DND-41 (cell line): ENCODE measurements around the gene PHF2.

ENCODE experiments used
- ATAC-seq: fragments of 200-7000 bp; cut with Tn5 transposase; 3 replicates; pipeline ENCODE4 v1.9.1; 2021; ENCODE audit warnings: low read depth; ENCODE audit not compliant: insufficient read depth
- DNase-seq: peaks from one replicate; pipeline ENCODE4 v3.0.0-alpha.2; 2020
- H2AFZ ChIP-seq: 2 replicates; pipeline ENCODE4 v1.6.0; 2012; ENCODE audit warnings: low read depth, low read length
- H3K27ac ChIP-seq: 2 replicates; pipeline ENCODE4 v1.5.1; 2012; ENCODE audit warnings: low read length, inconsistent platforms
- H3K27me3 ChIP-seq: fragments of 200-600 bp; sonication (generic); 2 replicates; pipeline ENCODE4 v1.6.0; 2012; ENCODE audit warnings: low read length, mild to moderate bottlenecking, inconsistent platforms; ENCODE audit not compliant: insufficient read depth, poor library complexity
- H3K36me3 ChIP-seq: 2 replicates; pipeline ENCODE4 v1.5.1; 2012; ENCODE audit warnings: low read length, inconsistent platforms; ENCODE audit not compliant: insufficient read depth
- H3K4me1 ChIP-seq: 2 replicates; pipeline ENCODE4 v1.5.1; 2012; ENCODE audit warnings: mild to moderate bottlenecking, low read length; ENCODE audit not compliant: insufficient read depth
- H3K4me2 ChIP-seq: 2 replicates; pipeline ENCODE4 v1.6.0; 2012; ENCODE audit warnings: mild to moderate bottlenecking, moderate library complexity, low read length, inconsistent platforms; ENCODE audit not compliant: insufficient read depth
- H3K4me3 ChIP-seq, 2 experiments: fragments of 200-600 bp in 1 of 2; shearing (Covaris generic) in 1 of 2; 2 replicates each; pipeline ENCODE4 v1.5.1; 2012 to 2016; ENCODE audit warnings: inconsistent platforms in 2 of 2, low read length in 2 of 2, mild to moderate bottlenecking in 2 of 2, low read depth in 1 of 2, moderate library complexity in 1 of 2
- H3K79me2 ChIP-seq: 2 replicates; pipeline ENCODE4 v1.6.0; 2012; ENCODE audit warnings: low read length, inconsistent platforms; ENCODE audit not compliant: insufficient read depth
- H3K9ac ChIP-seq: 2 replicates; pipeline ENCODE4 v1.6.0; 2012; ENCODE audit warnings: low read depth, mild to moderate bottlenecking, inconsistent platforms, low read length, moderate library complexity
- H3K9me3 ChIP-seq: 2 replicates; pipeline ENCODE4 v1.5.1; 2012; ENCODE audit warnings: low read length, moderate library complexity, mild to moderate bottlenecking, inconsistent platforms; ENCODE audit not compliant: insufficient read depth, severe bottlenecking
- H4K20me1 ChIP-seq: 2 replicates; pipeline ENCODE4 v1.6.0; 2012; ENCODE audit warnings: low read length; ENCODE audit not compliant: insufficient read depth
- EZH2 ChIP-seq: IDR thresholded peaks from 3 replicates; pipeline ENCODE4 v1.6.1; 2012; ENCODE audit warnings: borderline replicate concordance, low read depth, mild to moderate bottlenecking, moderate library complexity, low read length, inconsistent platforms; ENCODE audit not compliant: severe bottlenecking
- TF ChIP-seq, protein P1 (sequence below): IDR thresholded peaks from 2 replicates; pipeline ENCODE4 v1.5.1; 2012; ENCODE audit warnings: borderline replicate concordance, low read length, moderate library complexity, mild to moderate bottlenecking; ENCODE audit not compliant: poor library complexity, severe bottlenecking; ENCODE audit errors: extremely low read depth

The PHF2 gene

DNA sequence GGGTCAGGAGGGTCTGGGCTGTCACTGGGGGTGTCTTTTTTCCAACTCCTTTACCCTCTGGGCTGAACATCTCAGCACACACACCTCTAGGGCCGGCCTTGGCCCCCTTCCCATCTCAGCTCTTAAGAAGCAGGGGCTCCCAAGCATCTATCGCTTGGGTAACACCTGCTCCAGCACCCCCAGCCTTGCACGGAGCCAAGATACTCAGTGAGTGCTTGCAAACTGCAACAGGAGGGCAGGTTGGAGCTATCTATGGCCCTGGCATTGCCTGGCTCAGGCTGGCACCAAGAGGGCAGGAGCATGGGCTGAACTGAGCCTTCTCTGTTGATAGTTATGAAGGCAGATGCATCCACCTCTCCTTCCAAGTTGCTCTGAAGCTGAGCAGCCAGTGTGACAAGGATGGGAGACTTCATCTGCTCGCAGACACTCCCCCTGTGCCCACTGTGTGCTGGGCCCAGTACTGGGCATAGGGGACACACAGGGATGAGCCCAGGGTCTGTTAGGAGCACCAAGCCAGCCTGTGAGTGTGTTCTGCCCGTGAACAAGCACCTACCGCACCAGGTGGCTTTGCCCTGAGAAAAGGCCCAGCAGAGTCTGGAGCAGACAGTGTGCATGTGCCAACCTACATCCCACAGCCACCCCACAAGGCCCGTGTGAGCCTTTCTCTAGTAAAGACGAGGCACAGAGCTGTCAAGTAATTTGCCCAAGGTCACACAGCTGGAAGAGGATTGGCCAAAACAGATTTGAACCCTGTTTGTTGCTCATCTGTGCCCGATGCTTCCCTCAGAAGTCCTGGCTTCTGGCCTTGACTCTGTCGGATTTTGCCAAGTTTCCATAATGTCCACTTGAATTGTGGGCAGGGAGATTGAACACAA is 58.2 kb downstream of the PHF2 start:
- H3K79me2 ChIP-seq, result 0 out of 2 replicates have a peak, but pooled peaks cover 5% of the 10 kb centered on the region
- H3K27ac ChIP-seq, result no peak overlapping the region
- ATAC-seq (no peak), DNase-seq (no peak)
- TF ChIP-seq, protein P1, sequence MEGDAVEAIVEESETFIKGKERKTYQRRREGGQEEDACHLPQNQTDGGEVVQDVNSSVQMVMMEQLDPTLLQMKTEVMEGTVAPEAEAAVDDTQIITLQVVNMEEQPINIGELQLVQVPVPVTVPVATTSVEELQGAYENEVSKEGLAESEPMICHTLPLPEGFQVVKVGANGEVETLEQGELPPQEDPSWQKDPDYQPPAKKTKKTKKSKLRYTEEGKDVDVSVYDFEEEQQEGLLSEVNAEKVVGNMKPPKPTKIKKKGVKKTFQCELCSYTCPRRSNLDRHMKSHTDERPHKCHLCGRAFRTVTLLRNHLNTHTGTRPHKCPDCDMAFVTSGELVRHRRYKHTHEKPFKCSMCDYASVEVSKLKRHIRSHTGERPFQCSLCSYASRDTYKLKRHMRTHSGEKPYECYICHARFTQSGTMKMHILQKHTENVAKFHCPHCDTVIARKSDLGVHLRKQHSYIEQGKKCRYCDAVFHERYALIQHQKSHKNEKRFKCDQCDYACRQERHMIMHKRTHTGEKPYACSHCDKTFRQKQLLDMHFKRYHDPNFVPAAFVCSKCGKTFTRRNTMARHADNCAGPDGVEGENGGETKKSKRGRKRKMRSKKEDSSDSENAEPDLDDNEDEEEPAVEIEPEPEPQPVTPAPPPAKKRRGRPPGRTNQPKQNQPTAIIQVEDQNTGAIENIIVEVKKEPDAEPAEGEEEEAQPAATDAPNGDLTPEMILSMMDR, result no peak
- no peak for TF ChIP-seq EZH2
- peaks cover 88% of the 10 kb centered on the region for H3K36me3 ChIP-seq
- H4K20me1 ChIP-seq, result peaks cover 12% of the 10 kb centered on the region
- no peak overlapping the region for H3K9ac ChIP-seq
- no peak overlapping the region for H3K4me3 ChIP-seq
- peaks cover 8% of the 10 kb centered on the region for H3K9me3 ChIP-seq
- no peaks in the 10 kb centered on the region for H3K4me1 ChIP-seq
- no peak overlapping the region for H2AFZ ChIP-seq
- H3K27me3 ChIP-seq, result no peaks in the 10 kb centered on the region
- no peak overlapping the region for H3K4me2 ChIP-seq

DNA sequence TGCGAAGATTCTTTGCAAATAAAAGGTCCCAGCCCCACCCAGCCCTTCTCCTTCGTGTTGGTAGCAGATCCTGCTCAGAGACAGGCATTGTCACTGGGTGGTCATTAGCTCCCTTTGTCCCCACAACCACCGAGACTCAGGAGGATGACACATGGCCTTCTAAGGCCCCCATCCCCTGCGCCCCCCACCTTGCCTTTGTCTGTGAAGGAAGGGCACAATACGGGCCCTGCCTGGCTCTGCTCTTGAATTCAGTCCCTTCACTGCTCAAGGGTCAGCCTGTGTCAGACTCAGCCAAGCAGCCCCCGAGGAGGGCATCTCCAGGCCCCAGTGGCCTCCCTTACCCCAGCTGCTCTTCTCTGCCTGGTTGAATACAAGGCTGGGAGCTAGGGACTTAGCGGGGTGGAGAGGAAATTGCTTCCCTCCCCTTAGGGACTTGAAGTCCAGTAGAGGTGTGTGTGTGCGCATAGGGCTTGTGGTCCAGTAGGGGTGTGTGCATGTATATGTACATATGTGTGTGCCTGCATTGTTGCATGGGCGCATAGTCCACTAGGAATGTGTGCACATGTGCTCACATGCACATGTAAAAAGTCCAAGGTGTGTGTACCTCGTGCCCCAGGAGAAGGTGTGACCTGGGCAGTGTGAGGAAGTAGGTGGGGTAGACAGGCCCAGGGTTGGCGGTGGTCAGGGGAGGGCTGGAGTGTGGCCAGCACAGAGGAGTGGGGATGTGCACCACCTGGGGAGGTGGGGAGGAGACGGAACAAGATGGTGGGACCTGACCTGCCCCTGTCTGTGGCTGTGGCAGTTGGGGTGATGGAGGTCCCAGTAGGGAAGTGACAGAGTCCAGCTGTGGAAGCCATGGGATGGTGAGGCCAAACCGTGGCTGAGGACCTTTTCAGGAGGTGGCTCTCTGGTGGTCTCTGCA is 59.1 kb downstream of the PHF2 start:
- Histone ChIP-seq H3K4me2 (no peak overlapping the region), H3K4me3 (no peak overlapping the region), H3K4me1 (no peaks in the 10 kb centered on the region), H3K9ac (no peak overlapping the region), H4K20me1 (peaks cover 6% of the 10 kb centered on the region; the same call in 1 of the 2 replicates), H3K27me3 (no peaks in the 10 kb centered on the region), H3K79me2 (0 out of 2 replicates have a peak, but pooled peaks cover 5% of the 10 kb centered on the region), H3K9me3 (peaks cover 8% of the 10 kb centered on the region), H3K36me3 (peaks cover 82% of the 10 kb centered on the region), H3K27ac (no peak overlapping the region), H2AFZ (no peak overlapping the region)
- no peak for ATAC-seq
- no peak for DNase-seq
- TF ChIP-seq EZH2, result no peak
- TF ChIP-seq, protein P1, result no peak

DNA sequence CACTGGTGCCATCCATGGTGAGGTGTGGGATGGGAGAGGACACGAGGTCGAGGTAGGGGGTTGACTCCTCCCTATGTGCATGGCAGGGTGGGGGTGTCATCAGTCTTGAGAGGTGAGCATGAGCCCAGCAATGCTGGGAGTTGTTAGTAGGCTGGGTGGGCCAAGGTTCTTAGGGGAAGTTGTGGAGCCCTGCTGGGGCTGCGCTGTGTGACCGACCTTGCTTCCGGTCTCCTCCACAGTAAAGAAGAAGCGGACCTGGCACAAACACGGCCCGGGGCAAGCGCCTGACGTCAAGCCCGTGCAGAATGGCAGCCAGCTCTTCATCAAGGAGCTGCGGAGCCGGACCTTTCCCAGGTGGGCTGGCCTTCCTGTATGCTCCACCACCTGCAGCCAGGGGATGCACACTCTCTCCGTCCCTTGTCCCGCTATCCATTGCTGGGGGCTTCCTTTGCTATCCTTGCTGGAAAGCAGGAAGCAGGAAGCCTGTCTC is 59.8 kb downstream of the PHF2 start:
- Histone ChIP-seq H3K4me1 (no peaks in the 10 kb centered on the region), H3K27ac (no peak overlapping the region), H3K4me3 (no peak overlapping the region), H2AFZ (no peak overlapping the region), H3K36me3 (peaks cover 80% of the 10 kb centered on the region), H3K4me2 (no peak overlapping the region), H3K27me3 (no peaks in the 10 kb centered on the region), H3K9me3 (peaks cover 8% of the 10 kb centered on the region), H4K20me1 (peaks cover 4% of the 10 kb centered on the region; the same call in 1 of the 2 replicates), H3K9ac (no peak overlapping the region), H3K79me2 (no peaks in the 10 kb centered on the region)
- ATAC-seq (no peak), DNase-seq (no peak)
- no peak for TF ChIP-seq EZH2
- TF ChIP-seq, protein P1, result no peak
